ENCODE data around the gene CRELD2.

DNA sequence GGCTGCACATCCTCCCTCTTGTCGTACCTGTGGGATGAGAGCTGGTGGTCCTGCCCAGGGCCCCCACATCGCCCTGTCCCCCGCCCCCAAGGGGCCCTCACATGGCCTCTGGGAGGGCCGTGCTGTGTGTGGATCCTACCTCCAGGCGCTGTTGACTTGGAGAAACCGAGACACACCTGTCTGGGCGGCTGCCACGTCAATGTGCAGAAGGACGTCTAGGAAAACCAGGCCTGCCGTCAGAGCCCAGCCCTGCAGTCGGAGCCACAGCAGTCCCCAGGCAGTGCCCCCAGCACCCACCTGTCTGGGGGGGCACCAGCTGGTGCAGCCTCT lies 14.4 kb upstream of the CRELD2 start:
- TF ChIP-seq POLR2A (IDR thresholded peaks at IDR 0.05; ENCODE audit: low read depth, low read length) = no peak
- no peak for TF ChIP-seq TAF1 (IDR thresholded peaks at IDR 0.05; ENCODE audit: low read depth, low read length)
- no peak for TF ChIP-seq POLR2AphosphoS5 (IDR thresholded peaks at IDR 0.05; ENCODE audit: low read depth, low read length)
- TF ChIP-seq PAX5 (IDR thresholded peaks at IDR 0.05; ENCODE audit: insufficient read depth, low read length, severe bottlenecking) = no peak
- no peak for TF ChIP-seq POU2F2 (IDR thresholded peaks at IDR 0.05; ENCODE audit: low read depth, low read length)
- TF ChIP-seq SPI1 (IDR thresholded peaks at IDR 0.05; ENCODE audit: low read depth, low read length) = no peak

Data from GM12891 (cell line).